C4-2B (cell line): ENCODE measurements around the gene PIK3CG.

ENCODE experiments used
- ZFX ChIP-seq: fragments of 450-650 bp; IDR thresholded peaks from 2 replicates; pipeline ENCODE4 v1.6.1; 2017
- TF ChIP-seq, protein P1 (sequence below): fragments of 450-650 bp; conservative IDR thresholded peaks from 2 replicates; pipeline ENCODE4 v1.5.1; 2017; ENCODE audit warnings: mild to moderate bottlenecking

GRCh38 chr7:106848851-106849442 lies 16.1 kb upstream of the PIK3CG start:
- TF ChIP-seq, protein P1, sequence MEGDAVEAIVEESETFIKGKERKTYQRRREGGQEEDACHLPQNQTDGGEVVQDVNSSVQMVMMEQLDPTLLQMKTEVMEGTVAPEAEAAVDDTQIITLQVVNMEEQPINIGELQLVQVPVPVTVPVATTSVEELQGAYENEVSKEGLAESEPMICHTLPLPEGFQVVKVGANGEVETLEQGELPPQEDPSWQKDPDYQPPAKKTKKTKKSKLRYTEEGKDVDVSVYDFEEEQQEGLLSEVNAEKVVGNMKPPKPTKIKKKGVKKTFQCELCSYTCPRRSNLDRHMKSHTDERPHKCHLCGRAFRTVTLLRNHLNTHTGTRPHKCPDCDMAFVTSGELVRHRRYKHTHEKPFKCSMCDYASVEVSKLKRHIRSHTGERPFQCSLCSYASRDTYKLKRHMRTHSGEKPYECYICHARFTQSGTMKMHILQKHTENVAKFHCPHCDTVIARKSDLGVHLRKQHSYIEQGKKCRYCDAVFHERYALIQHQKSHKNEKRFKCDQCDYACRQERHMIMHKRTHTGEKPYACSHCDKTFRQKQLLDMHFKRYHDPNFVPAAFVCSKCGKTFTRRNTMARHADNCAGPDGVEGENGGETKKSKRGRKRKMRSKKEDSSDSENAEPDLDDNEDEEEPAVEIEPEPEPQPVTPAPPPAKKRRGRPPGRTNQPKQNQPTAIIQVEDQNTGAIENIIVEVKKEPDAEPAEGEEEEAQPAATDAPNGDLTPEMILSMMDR: no peak
- TF ChIP-seq ZFX: no peak
